ENCODE results near the gene HIVEP3.

Gene HIVEP3

GRCh38 chr1:41941381-41941780 is 22.7 kb upstream of the HIVEP3 start:
- Histone ChIP-seq H3K4me1 (ENCODE audit: low read length) (no peaks in the 10 kb centered on the region), H3K4me2 (ENCODE audit: low read depth, low read length) (no peak overlapping the region), H4K20me1 (ENCODE audit: insufficient read depth, low read length) (no peaks in the 10 kb centered on the region), H3K36me3 (replicated peaks; ENCODE audit: insufficient read depth, low read length) (no peaks in the 10 kb centered on the region), H3K9me2 (replicated peaks; ENCODE audit: insufficient read depth, low read length) (no peaks in the 10 kb centered on the region), H3K79me2 (ENCODE audit: low read length) (no peaks in the 10 kb centered on the region), H3K9me3 (replicated peaks; ENCODE audit: insufficient read depth, low read length) (no peaks in the 10 kb centered on the region), H3K4me3 (ENCODE audit: low read length) (no peak overlapping the region), H3K27me3 (replicated peaks; ENCODE audit: insufficient read depth, low read length) (no peaks in the 10 kb centered on the region), H3F3A (ENCODE audit: insufficient read depth, low read length) (no peaks in the 10 kb centered on the region), H2AFZ (ENCODE audit: low read length) (no peak overlapping the region), H3K9ac (ENCODE audit: low read length) (no peak overlapping the region), H3K27ac (ENCODE audit: low read length) (no peak overlapping the region)
- no peak for DNase-seq
- TF ChIP-seq CTCF (IDR thresholded peaks at IDR 0.05; ENCODE audit: low read length) = no peak

DNA sequence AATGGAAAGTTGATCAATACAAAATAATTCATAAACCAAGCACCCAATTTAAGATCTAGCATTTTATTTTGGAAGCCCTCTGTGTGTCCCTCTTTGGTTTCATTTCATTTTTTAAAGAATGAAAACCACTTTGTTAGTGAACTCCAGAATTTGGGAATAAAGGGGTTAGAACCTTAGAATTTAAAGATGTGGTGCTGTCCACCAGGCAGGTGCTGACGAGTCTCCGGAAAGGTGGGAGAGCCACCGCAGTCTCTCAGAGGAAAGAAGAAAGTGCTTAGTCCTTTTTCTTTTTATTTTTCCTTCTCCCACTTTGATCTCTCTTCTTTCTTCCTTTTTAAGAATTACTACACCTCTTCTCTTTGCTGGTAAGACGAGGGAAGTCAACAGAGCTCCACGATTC is 20.5 kb upstream of the HIVEP3 start:
- no peak for TF ChIP-seq EZH2 (optimal IDR thresholded peaks at IDR 0.05; ENCODE audit: low read depth, low read length)
- no peak for TF ChIP-seq EZH2phosphoT487 (IDR thresholded peaks at IDR 0.05; ENCODE audit: low read length)
- no peak for TF ChIP-seq CTCF (IDR thresholded peaks at IDR 0.05; ENCODE audit: low read length)
- Histone ChIP-seq H3K79me2 (ENCODE audit: low read length) (no peaks in the 10 kb centered on the region), H3K36me3 (replicated peaks; ENCODE audit: insufficient read depth, low read length) (no peaks in the 10 kb centered on the region), H3K4me2 (ENCODE audit: low read depth, low read length) (no peak overlapping the region), H4K20me1 (ENCODE audit: insufficient read depth, low read length) (no peaks in the 10 kb centered on the region), H3F3A (ENCODE audit: insufficient read depth, low read length) (no peaks in the 10 kb centered on the region), H3K9me3 (replicated peaks; ENCODE audit: insufficient read depth, low read length) (no peaks in the 10 kb centered on the region), H3K4me1 (ENCODE audit: low read length) (no peaks in the 10 kb centered on the region), H3K27me3 (replicated peaks; ENCODE audit: insufficient read depth, low read length) (no peaks in the 10 kb centered on the region), H3K4me3 (ENCODE audit: low read length) (no peak overlapping the region), H3K9me2 (replicated peaks; ENCODE audit: insufficient read depth, low read length) (no peaks in the 10 kb centered on the region), H2AFZ (ENCODE audit: low read length) (no peak overlapping the region), H3K9ac (ENCODE audit: low read length) (no peak overlapping the region), H3K27ac (ENCODE audit: low read length) (no peak overlapping the region)
- no peak for DNase-seq

DNA sequence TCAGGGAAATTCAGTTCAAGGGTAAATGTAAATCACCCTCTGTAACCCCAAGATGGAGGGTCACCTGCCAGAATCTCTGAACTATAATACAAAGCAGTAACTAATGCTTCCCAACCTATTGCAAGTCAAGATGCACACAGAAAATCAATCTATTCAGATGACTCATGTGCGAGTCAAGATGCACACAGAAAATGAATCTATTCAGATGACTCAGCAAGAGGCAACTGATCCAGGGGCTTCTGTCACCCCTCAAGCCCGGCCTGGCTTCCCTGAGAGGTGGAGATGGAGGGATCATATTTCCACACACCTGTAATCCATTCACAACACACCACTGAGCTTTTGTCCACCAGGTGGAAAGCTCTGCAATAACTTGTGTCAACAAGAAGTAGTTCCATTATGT is 17.4 kb upstream of the HIVEP3 start:
- Histone ChIP-seq H3K4me2 (ENCODE audit: low read depth, low read length) (no peak overlapping the region), H3K27ac (ENCODE audit: low read length) (no peak overlapping the region)
- TF ChIP-seq EZH2phosphoT487 (IDR thresholded peaks at IDR 0.05; ENCODE audit: low read length) = no peak
- TF ChIP-seq CTCF (IDR thresholded peaks at IDR 0.05; ENCODE audit: low read length) = no peak
- no peak for TF ChIP-seq EZH2 (optimal IDR thresholded peaks at IDR 0.05; ENCODE audit: low read depth, low read length)

More for the DNA sequence above, 17.4 kb upstream of the HIVEP3 start:
- Histone ChIP-seq H3K27me3 (replicated peaks; ENCODE audit: insufficient read depth, low read length) (no peaks in the 10 kb centered on the region), H2AFZ (ENCODE audit: low read length) (no peak overlapping the region), H3K79me2 (ENCODE audit: low read length) (no peaks in the 10 kb centered on the region), H3K9me3 (replicated peaks; ENCODE audit: insufficient read depth, low read length) (no peaks in the 10 kb centered on the region), H3K9me2 (replicated peaks; ENCODE audit: insufficient read depth, low read length) (no peaks in the 10 kb centered on the region), H3K36me3 (replicated peaks; ENCODE audit: insufficient read depth, low read length) (no peaks in the 10 kb centered on the region), H3K4me3 (ENCODE audit: low read length) (no peak overlapping the region), H3K9ac (ENCODE audit: low read length) (no peak overlapping the region), H4K20me1 (ENCODE audit: insufficient read depth, low read length) (no peaks in the 10 kb centered on the region), H3K4me1 (ENCODE audit: low read length) (no peaks in the 10 kb centered on the region), H3F3A (ENCODE audit: insufficient read depth, low read length) (no peaks in the 10 kb centered on the region)
- no peak for DNase-seq
